B cell (primary cell): ENCODE results near the gene CAPS2. TPM values are rescaled to one million over a fixed set of nuclear protein-coding genes. Genes with fewer than 3 reads are reported as not detected.

Source experiments
- ATAC-seq: fragments of 200-7000 bp; cut with Tn5 transposase; one replicate; pipeline ENCODE4 v1.10.0; 2021; ENCODE audit warnings: low read depth, mild to moderate bottlenecking, moderate number of reproducible peaks, moderate library complexity
- CTCF ChIA-PET: fragments of 350-600 bp; sonication (Branson Sonifier 250); formaldehyde crosslinking; loops from one replicate; lab custom pipeline; 2021; ENCODE audit warnings: antibody characterized with exemption, inconsistent platforms; lab: Charles Lee
- POLR2A ChIA-PET: fragments of 350-600 bp; sonication (Branson Sonifier 250); formaldehyde crosslinking; loops from one replicate; lab custom pipeline; 2021; ENCODE audit warnings: antibody characterized with exemption; lab: Charles Lee
- DNase-seq: peaks from one replicate; pipeline ENCODE4 v3.0.0; 2013
- H2AFZ ChIP-seq: 2 replicates; pipeline ENCODE4 v1.6.1; 2012; ENCODE audit warnings: mild to moderate bottlenecking, low read depth, low read length; ENCODE audit not compliant: insufficient read depth, poor library complexity, severe bottlenecking
- H3K27ac ChIP-seq, 2 donors: 1 replicate in 1 of 2; 2 replicates in 1 of 2; pipeline ENCODE4 v1.5.1; 2012 to 2013; ENCODE audit warnings: low read length in 2 of 2, mild to moderate bottlenecking in 2 of 2, moderate library complexity in 1 of 2
- H3K27me3 ChIP-seq, 4 experiments: fragments of 200-600 bp in 1 of 4; sonication (generic) in 1 of 4; replicated peaks in 1 of 4; 1 replicate in 2 of 4; 2 replicates in 2 of 4; pipeline versions ENCODE4 v1.6.1 to v1.7.0; 2013 to 2016; ENCODE audit warnings: low read length in 3 of 4, mild to moderate bottlenecking in 2 of 4, mixed read lengths in 1 of 4, moderate library complexity in 1 of 4; ENCODE audit not compliant: insufficient read depth in 4 of 4, control insufficient read depth in 3 of 4; ENCODE audit errors: control extremely low read depth in 1 of 4
- H3K36me3 ChIP-seq, 2 experiments: replicated peaks in 1 of 2; 1 replicate in 1 of 2; 2 replicates in 1 of 2; pipeline versions ENCODE4 v1.6.1 to v1.7.1; 2013; ENCODE audit warnings: low read length in 1 of 2; ENCODE audit not compliant: insufficient read depth in 2 of 2, control insufficient read depth in 1 of 2; ENCODE audit errors: control extremely low read depth in 1 of 2, extremely low read depth in 1 of 2
- H3K4me1 ChIP-seq, 2 donors: fragments of 200-600 bp in 1 of 2; sonication (generic) in 1 of 2; 1 replicate in 1 of 2; 2 replicates in 1 of 2; pipeline versions ENCODE4 v1.5.1 to v1.6.1; 2013 to 2017; ENCODE audit warnings: low read length in 2 of 2; ENCODE audit not compliant: control insufficient read depth in 2 of 2, insufficient read depth in 2 of 2
- H3K4me2 ChIP-seq: replicated peaks from 2 replicates; pipeline ENCODE3; 2012; ENCODE audit warnings: mild to moderate bottlenecking, low read depth, low read length; ENCODE audit not compliant: poor library complexity, severe bottlenecking
- H3K4me3 ChIP-seq, 5 experiments: fragments of 200-600 bp in 1 of 5; sonication (generic) in 1 of 5; 1 replicate in 3 of 5; 2 replicates in 2 of 5; pipeline versions ENCODE4 v1.5.1 to v1.7.0; 2011 to 2016; ENCODE audit warnings: low read length in 4 of 5, mild to moderate bottlenecking in 4 of 5, low read depth in 2 of 5, control low read depth in 1 of 5, moderate library complexity in 1 of 5; ENCODE audit not compliant: insufficient read depth in 1 of 5; ENCODE audit errors: control extremely low read depth in 1 of 5, extremely low read depth in 1 of 5
- H3K79me2 ChIP-seq: fragments of 200-600 bp; sonication (generic); one replicate; pipeline ENCODE4 v1.6.0; 2016; ENCODE audit warnings: low read length; ENCODE audit not compliant: control insufficient read depth, insufficient read depth
- H3K9ac ChIP-seq: fragments of 200-600 bp; sonication (generic); 2 replicates; pipeline ENCODE4 v1.6.1; 2017; ENCODE audit warnings: mild to moderate bottlenecking, low read length, moderate library complexity
- H3K9me3 ChIP-seq, 3 donors: one replicate each; pipeline versions ENCODE4 v1.6.1 to v1.7.1; 2013; ENCODE audit warnings: low read length in 2 of 3; ENCODE audit not compliant: control insufficient read depth in 2 of 3, insufficient read depth in 1 of 3; ENCODE audit errors: control extremely low read depth in 1 of 3
- H4K20me1 ChIP-seq: 2 replicates; pipeline ENCODE4 v1.6.0; 2012; ENCODE audit warnings: mild to moderate bottlenecking, low read length; ENCODE audit not compliant: insufficient read depth, control insufficient read depth, poor library complexity, severe bottlenecking
- H3K27ac Mint-ChIP-seq: one replicate; pipeline ENCODE4 v1.8.0; 2021; ENCODE audit warnings: mixed read lengths
- H3K27me3 Mint-ChIP-seq: one replicate; pipeline ENCODE4 v1.8.0; 2021; ENCODE audit warnings: mixed read lengths
- H3K4me1 Mint-ChIP-seq: one replicate; pipeline ENCODE4 v1.8.0; 2021; ENCODE audit warnings: mixed read lengths
- H3K4me3 Mint-ChIP-seq: one replicate; pipeline ENCODE4 v1.8.0; 2021; ENCODE audit warnings: mixed read lengths
- H3K9me3 Mint-ChIP-seq: one replicate; pipeline ENCODE4 v1.8.0; 2022; ENCODE audit warnings: mixed read lengths; ENCODE audit not compliant: insufficient read depth
- EZH2 ChIP-seq: IDR thresholded peaks from 2 replicates; pipeline ENCODE4 v1.6.1; 2012; ENCODE audit warnings: borderline replicate concordance, low read depth, mild to moderate bottlenecking, moderate library complexity, low read length; ENCODE audit not compliant: insufficient read depth, poor library complexity, severe bottlenecking
- WGBS: methylation state at CpG from one replicate; pipeline ENCODE4 v1.1.5; 2013; ENCODE audit warnings: missing lambda C conversion rate; ENCODE audit not compliant: insufficient coverage; 5-methylcytosine and 5-hydroxymethylcytosine counted together
- intact Hi-C: fragments of 100-400 bp; cut with micrococcal nuclease; formaldehyde crosslinking; loops from one replicate; pipeline ENCODE4 v1.10.0; 2022
- polyA plus RNA-seq: library from polyadenylated mRNA; depleted of rRNA; stranded (reverse); fragments of >200 nt; gene quantifications from 2 replicates; pipeline ENCODE4 v1.2.3, GENCODE V29; 2012
- total RNA-seq, 2 donors: library from RNA; stranded (reverse); fragments of 120-200 nt in 1 of 2; gene quantifications; 1 replicate in 1 of 2; 2 replicates in 1 of 2; pipeline versions ENCODE4 v1.2.3 to v1.2.4, GENCODE V29; 2013 to 2022
- TF ChIP-seq, protein P1 (sequence below): fragments of 200-600 bp; IDR thresholded peaks from one replicate; pipeline ENCODE4 v1.8.0; 2022; ENCODE audit warnings: antibody characterized with exemption, mild to moderate bottlenecking

The CAPS2 gene
- total and polyA plus RNA-seq, 2 donors (not counting 1 experiment from before 2014, with no cell fraction given) = 2.3 to 8.4 TPM

DNA sequence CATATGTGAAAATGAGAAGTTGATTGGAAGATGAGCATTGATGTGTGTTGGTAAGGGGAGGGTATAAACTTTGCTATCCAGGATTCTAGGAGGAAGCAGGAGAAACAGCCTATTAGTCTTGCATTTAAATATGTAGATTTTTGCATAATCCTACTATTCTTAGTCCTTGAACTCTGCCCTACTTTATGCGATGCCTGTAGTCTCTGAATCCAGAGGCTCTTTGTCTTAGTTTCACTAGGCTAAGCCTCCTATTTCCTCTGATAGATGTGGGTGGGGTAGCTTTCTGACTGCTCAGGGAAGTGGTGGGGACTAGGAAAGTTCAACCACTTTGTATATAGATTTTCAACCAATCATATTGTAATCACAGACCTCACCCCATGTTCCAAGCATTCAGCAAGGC is 71.0 kb downstream of the CAPS2 start:
- H3K9me3 ChIP-seq = no peaks in the 10 kb centered on the region
- no peak for DNase-seq
- H3K27ac Mint-ChIP-seq = no peak overlapping the region
- H3K79me2 ChIP-seq = no peaks in the 10 kb centered on the region
- H4K20me1 ChIP-seq = no peaks in the 10 kb centered on the region
- TF ChIP-seq EZH2 = no peak
- TF ChIP-seq, protein P1, sequence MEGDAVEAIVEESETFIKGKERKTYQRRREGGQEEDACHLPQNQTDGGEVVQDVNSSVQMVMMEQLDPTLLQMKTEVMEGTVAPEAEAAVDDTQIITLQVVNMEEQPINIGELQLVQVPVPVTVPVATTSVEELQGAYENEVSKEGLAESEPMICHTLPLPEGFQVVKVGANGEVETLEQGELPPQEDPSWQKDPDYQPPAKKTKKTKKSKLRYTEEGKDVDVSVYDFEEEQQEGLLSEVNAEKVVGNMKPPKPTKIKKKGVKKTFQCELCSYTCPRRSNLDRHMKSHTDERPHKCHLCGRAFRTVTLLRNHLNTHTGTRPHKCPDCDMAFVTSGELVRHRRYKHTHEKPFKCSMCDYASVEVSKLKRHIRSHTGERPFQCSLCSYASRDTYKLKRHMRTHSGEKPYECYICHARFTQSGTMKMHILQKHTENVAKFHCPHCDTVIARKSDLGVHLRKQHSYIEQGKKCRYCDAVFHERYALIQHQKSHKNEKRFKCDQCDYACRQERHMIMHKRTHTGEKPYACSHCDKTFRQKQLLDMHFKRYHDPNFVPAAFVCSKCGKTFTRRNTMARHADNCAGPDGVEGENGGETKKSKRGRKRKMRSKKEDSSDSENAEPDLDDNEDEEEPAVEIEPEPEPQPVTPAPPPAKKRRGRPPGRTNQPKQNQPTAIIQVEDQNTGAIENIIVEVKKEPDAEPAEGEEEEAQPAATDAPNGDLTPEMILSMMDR = no peak
- intact Hi-C loops = no loop called here
- no peak overlapping the region for H2AFZ ChIP-seq
- no peaks in the 10 kb centered on the region for H3K9me3 Mint-ChIP-seq
- no peaks in the 10 kb centered on the region for H3K27me3 ChIP-seq
- no peak overlapping the region for H3K4me2 ChIP-seq
- no peaks in the 10 kb centered on the region for H3K36me3 ChIP-seq
- H3K9ac ChIP-seq = no peak overlapping the region
- POLR2A ChIA-PET = no interaction called here
- H3K4me1 ChIP-seq = no peaks in the 10 kb centered on the region
- H3K4me3 ChIP-seq = no peak overlapping the region
- no peak overlapping the region for H3K27ac ChIP-seq
- no peak overlapping the region for H3K4me3 Mint-ChIP-seq
- CTCF ChIA-PET = no interaction called here
- no CpG with 5 or more reads among the region's 1 CpG for WGBS
- no peaks in the 10 kb centered on the region for H3K27me3 Mint-ChIP-seq
- no peak for ATAC-seq
- no peaks in the 10 kb centered on the region for H3K4me1 Mint-ChIP-seq

DNA sequence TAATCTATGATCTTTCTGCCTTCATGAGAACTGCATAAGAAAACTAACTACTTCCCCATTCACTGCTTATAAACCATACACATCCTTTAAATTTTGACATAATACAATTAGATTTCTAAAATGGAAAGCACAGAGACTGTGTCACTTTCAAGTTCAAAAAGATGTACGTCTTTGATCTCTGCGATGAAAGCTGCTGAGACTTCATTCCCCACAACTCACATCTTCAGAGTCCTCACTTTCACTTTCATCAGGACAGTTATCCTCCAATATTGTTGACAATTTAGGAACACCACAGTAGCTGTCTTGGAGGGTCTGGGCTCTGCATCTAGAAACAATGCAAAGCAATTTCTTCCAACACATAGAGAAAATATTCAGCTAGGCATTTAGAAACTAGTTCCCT is 72.6 kb downstream of the CAPS2 start:
- no peak overlapping the region for H3K9ac ChIP-seq

More for the DNA sequence above, 72.6 kb downstream of the CAPS2 start:
- Histone ChIP-seq H3K9me3 (no peaks in the 10 kb centered on the region), H3K36me3 (no peaks in the 10 kb centered on the region), H3K27ac (no peak overlapping the region), H3K4me2 (no peak overlapping the region), H3K27me3 (no peaks in the 10 kb centered on the region), H4K20me1 (no peaks in the 10 kb centered on the region), H3K79me2 (no peaks in the 10 kb centered on the region), H3K4me1 (no peaks in the 10 kb centered on the region), H2AFZ (no peak overlapping the region), H3K4me3 (no peak overlapping the region)
- H3K4me3 Mint-ChIP-seq = no peak overlapping the region
- POLR2A ChIA-PET = no interaction called here
- H3K27ac Mint-ChIP-seq = no peak overlapping the region
- no peak for TF ChIP-seq EZH2
- TF ChIP-seq, protein P1 = no peak
- intact Hi-C loops = no loop called here
- H3K4me1 Mint-ChIP-seq = no peaks in the 10 kb centered on the region
- DNase-seq (no peak), ATAC-seq (no peak)
- H3K27me3 Mint-ChIP-seq = no peaks in the 10 kb centered on the region
- no peaks in the 10 kb centered on the region for H3K9me3 Mint-ChIP-seq
- WGBS = 69% methylated on average over 2 of the region's 2 CpGs
- CTCF ChIA-PET = no interaction called here
